ENCODE measurements around the gene CHD5. TPM values are rescaled to one million over a fixed set of nuclear protein-coding genes. Genes with fewer than 3 reads are reported as not detected.

The CHD5 gene
- total RNA-seq, 6 experiments from 2014 or later = not detected

- Histone ChIP-seq H3K27ac (no peak overlapping the region), H3K9me3 (no peaks in the 10 kb centered on the region), H3K4me1 (no peaks in the 10 kb centered on the region), H3K27me3 (no peaks in the 10 kb centered on the region), H3K4me3 (no peak overlapping the region), H3K36me3 (no peaks in the 10 kb centered on the region)
- DNase-seq (peak in 2 of 3 donors; percentile 25 to 52), ATAC-seq (peak; percentile 59 to 76 (median 66))
- TF ChIP-seq POLR2A (IDR thresholded peaks at IDR 0.05) = no peak
- peak; percentile 22 to 42 (median 28) for TF ChIP-seq CTCF (IDR thresholded peaks at IDR 0.05)
- 53% methylated on average over 9 of the region's 15 CpGs for WGBS (ENCODE audit: insufficient coverage, low coverage, low lambda C conversion rate, missing lambda C conversion rate)
- intact Hi-C loops (cut with DNase I) = loop anchor here in 1 of 2 donors (5.0 kb wide), 1 partner anchor 138 kb away; no protein-coding TSS in a partner anchor
Measured at GRCh38 chr1:6108937-6109614, 71.0 kb downstream of the CHD5 start.

GRCh38 chr1:6108476-6108875 is 71.6 kb downstream of the CHD5 start:
- H3K27me3 ChIP-seq = no peaks in the 10 kb centered on the region
- WGBS (ENCODE audit: insufficient coverage, low coverage, low lambda C conversion rate, missing lambda C conversion rate) = 40% methylated on average over 2 of the region's 2 CpGs
- ATAC-seq (no peak), DNase-seq (no peak)
- H3K27ac ChIP-seq = no peak overlapping the region
- H3K9me3 ChIP-seq = no peaks in the 10 kb centered on the region
- H3K4me1 ChIP-seq = no peaks in the 10 kb centered on the region
- H3K4me3 ChIP-seq = no peak overlapping the region
- intact Hi-C loops (cut with DNase I) = loop anchor here in 1 of 2 donors (5.0 kb wide), 1 partner anchor 139 kb away; no protein-coding TSS in a partner anchor
- H3K36me3 ChIP-seq = no peaks in the 10 kb centered on the region
- no peak for TF ChIP-seq POLR2A (IDR thresholded peaks at IDR 0.05)
- TF ChIP-seq CTCF (IDR thresholded peaks at IDR 0.05) = no peak

GRCh38 chr1:6107409-6108356 is 72.4 kb downstream of the CHD5 start:
- Histone ChIP-seq H3K4me3 (no peak overlapping the region), H3K36me3 (no peaks in the 10 kb centered on the region), H3K4me1 (no peaks in the 10 kb centered on the region), H3K9me3 (no peaks in the 10 kb centered on the region), H3K27me3 (no peaks in the 10 kb centered on the region), H3K27ac (no peak overlapping the region)
- no peak for ATAC-seq
- DNase-seq = no peak
- WGBS (ENCODE audit: insufficient coverage, low coverage, low lambda C conversion rate, missing lambda C conversion rate) = 70% methylated on average over 8 of the region's 8 CpGs
- TF ChIP-seq CTCF (IDR thresholded peaks at IDR 0.05) (no peak), POLR2A (IDR thresholded peaks at IDR 0.05) (no peak)
- intact Hi-C loops (cut with DNase I) = loop anchor here in 1 of 2 donors (5.0 kb wide), 1 partner anchor 140 kb away; no protein-coding TSS in a partner anchor

- H3K27ac ChIP-seq = no peak overlapping the region
- no peaks in the 10 kb centered on the region for H3K36me3 ChIP-seq
- H3K4me3 ChIP-seq = no peak overlapping the region
- H3K27me3 ChIP-seq = no peaks in the 10 kb centered on the region
- H3K4me1 ChIP-seq = no peaks in the 10 kb centered on the region
- H3K9me3 ChIP-seq = no peaks in the 10 kb centered on the region
- intact Hi-C loops (cut with DNase I) = loop anchor here in 1 of 2 donors (5.0 kb wide), 1 partner anchor 140 kb away; no protein-coding TSS in a partner anchor
- no peak for TF ChIP-seq POLR2A (IDR thresholded peaks at IDR 0.05)
- no peak for DNase-seq
- ATAC-seq = no peak
- WGBS (ENCODE audit: insufficient coverage, low coverage, low lambda C conversion rate, missing lambda C conversion rate) = 79% methylated on average over 5 of the region's 6 CpGs
Measured at GRCh38 chr1:6106977-6107376, 73.1 kb downstream of the CHD5 start.
